ENCODE data around the gene TLCD1. TPM values are rescaled to one million over a fixed set of nuclear protein-coding genes. Genes with fewer than 3 reads are reported as not detected.
A peak's percentile ranks its signal among the peaks of the same experiment; 100 is the strongest.

The TLCD1 gene
- total and polyA plus RNA-seq, 10 donors: 0.97 to 3.5 (median 2.3) TPM; not detected in 1

GRCh38 chr17:28705074-28705659, 20.9 kb downstream of the TLCD1 start:
- Histone ChIP-seq H3K4me3 (no peak overlapping the region), H3K36me3 (peaks cover 5 to 63% (median 47%) of the 10 kb centered on the region in 6 donors), H3K27ac (no peak overlapping the region), H3K27me3 (replicated peaks in 1 of 7) (no peaks in the 10 kb centered on the region), H3K4me1 (peaks cover 0 to 8% (median 1%) of the 10 kb centered on the region in 6 donors), H3K9me3 (no peaks in the 10 kb centered on the region)
- WGBS, 5 donors: 76 to 90% (median 82%) methylated on average over 5 of the region's 5 CpGs
- TF ChIP-seq POLR2A (IDR thresholded peaks at IDR 0.05) (no peak), POLR2AphosphoS5 (IDR thresholded peaks at IDR 0.05) (peak in 2 of 3 donors; percentile 10 to 61)
- intact Hi-C loops (cut with DNase I; ENCODE audit: low total_unique reads): no loop called here
- no peak for DNase-seq

- Histone ChIP-seq H3K4me3 (no peak overlapping the region), H3K36me3 (peaks cover 7 to 71% (median 56%) of the 10 kb centered on the region in 6 donors)
- TF ChIP-seq POLR2AphosphoS5 (IDR thresholded peaks at IDR 0.05): peak in 2 of 3 donors; percentile 10 to 41
- TF ChIP-seq POLR2A (IDR thresholded peaks at IDR 0.05): no peak
Measured at GRCh38 chr17:28704219-28704858, 21.7 kb downstream of the TLCD1 start.

GRCh38 chr17:28703552-28704218, 22.3 kb downstream of the TLCD1 start:
- no peak overlapping the region for H3K4me3 ChIP-seq
- H3K9me3 ChIP-seq: no peaks in the 10 kb centered on the region
- intact Hi-C loops (cut with DNase I; ENCODE audit: low total_unique reads): no loop called here
- no peaks in the 10 kb centered on the region for H3K4me1 ChIP-seq
- TF ChIP-seq POLR2AphosphoS5 (IDR thresholded peaks at IDR 0.05) (no peak), CTCF (IDR thresholded peaks at IDR 0.05 in 8 of 11, conservative IDR thresholded peaks at IDR 0.05 in 3 of 11) (no peak), POLR2A (IDR thresholded peaks at IDR 0.05) (no peak)
- peaks cover 9 to 78% (median 62%) of the 10 kb centered on the region in 6 donors for H3K36me3 ChIP-seq
- H3K27ac ChIP-seq: no peak overlapping the region
- WGBS, 5 donors: 84 to 93% (median 88%) methylated on average over 16 of the region's 16 CpGs
- H3K27me3 ChIP-seq (replicated peaks in 1 of 7): no peaks in the 10 kb centered on the region
- no peak for DNase-seq

More at GRCh38 chr17:28704219-28704858, 21.7 kb downstream of the TLCD1 start:
- H3K9me3 ChIP-seq: no peaks in the 10 kb centered on the region
- intact Hi-C loops (cut with DNase I; ENCODE audit: low total_unique reads): no loop called here
- H3K27me3 ChIP-seq (replicated peaks in 1 of 7): no peaks in the 10 kb centered on the region
- DNase-seq: no peak
- H3K27ac ChIP-seq: no peak overlapping the region
- H3K4me1 ChIP-seq: no peaks in the 10 kb centered on the region
- WGBS, 5 donors: 91 to 97% (median 94%) methylated on average over 3 to 14 of the region's 14 CpGs

GRCh38 chr17:28702752-28703150, 23.3 kb downstream of the TLCD1 start:
- WGBS, 5 donors: 77 to 92% (median 82%) methylated on average over 3 of the region's 3 CpGs
- TF ChIP-seq POLR2A (IDR thresholded peaks at IDR 0.05): no peak
- TF ChIP-seq POLR2AphosphoS5 (IDR thresholded peaks at IDR 0.05): no peak
- no peak for TF ChIP-seq CTCF (IDR thresholded peaks at IDR 0.05 in 8 of 11, conservative IDR thresholded peaks at IDR 0.05 in 3 of 11)
- H3K27ac ChIP-seq: no peak overlapping the region
- no peak overlapping the region for H3K4me3 ChIP-seq
- intact Hi-C loops (cut with DNase I; ENCODE audit: low total_unique reads): no loop called here
- no peaks in the 10 kb centered on the region for H3K9me3 ChIP-seq
- no peaks in the 10 kb centered on the region for H3K27me3 ChIP-seq (replicated peaks in 1 of 7)
- H3K4me1 ChIP-seq: no peaks in the 10 kb centered on the region
- H3K36me3 ChIP-seq: peaks cover 14 to 87% (median 71%) of the 10 kb centered on the region in 6 donors
- DNase-seq: no peak

Measured in spleen (tissue), 11 donors.